GM18519 (cell line): ENCODE measurements around the gene HHEX.
"Not testable (repeated sequence)": the region's sequence is repeated elsewhere in the genome, so short reads cannot be mapped to it uniquely, and the experiment has no call there.

ENCODE experiments used
- ATAC-seq: cut with Tn5 transposase; IDR thresholded peaks from one replicate; pipeline ENCODE4 v1.9.1; 2021; ENCODE audit warnings: mild to moderate bottlenecking, moderate library complexity; ENCODE audit not compliant: unreplicated experiment, low FRiP score

HHEX gene

DNA sequence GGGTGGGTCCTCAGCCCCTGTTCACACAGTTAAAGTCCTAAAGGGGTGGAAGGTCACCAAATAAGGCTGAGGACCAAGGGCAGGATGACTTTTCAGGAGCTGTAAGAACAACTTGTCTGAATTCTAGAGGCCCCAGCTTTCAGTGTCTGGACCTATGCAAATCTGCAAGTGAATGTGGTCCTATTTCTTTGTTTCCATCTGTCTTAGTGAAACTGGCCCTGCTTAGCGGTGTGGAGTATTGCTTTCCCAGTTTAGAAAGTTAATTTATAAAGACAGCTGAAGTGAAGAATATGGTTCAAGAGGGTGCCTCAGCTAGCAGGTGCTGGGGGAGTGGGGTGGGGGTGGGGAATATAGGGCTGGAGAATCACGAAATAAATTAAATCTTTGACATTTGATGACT lies 40.1 kb downstream of the HHEX start:
- ATAC-seq: no peak

DNA sequence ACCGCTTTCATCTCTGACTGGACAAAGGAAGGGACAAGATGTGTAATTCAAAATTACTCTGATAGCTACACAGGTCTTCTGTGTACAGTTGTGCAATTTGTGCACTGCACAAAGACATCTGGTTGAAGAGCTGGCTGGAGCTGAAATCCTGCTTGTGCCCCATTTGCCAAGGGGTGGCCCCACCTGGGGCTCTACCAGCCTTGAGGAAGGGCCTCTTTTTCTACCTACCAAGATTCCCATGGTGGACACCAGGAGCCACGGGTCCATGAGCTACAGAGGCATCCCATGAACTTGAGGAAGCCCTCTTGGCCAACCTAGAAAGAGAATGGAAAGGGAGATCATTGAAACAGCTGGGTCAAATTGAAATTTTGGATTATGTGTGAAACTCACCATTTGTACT lies 43.2 kb downstream of the HHEX start:
- ATAC-seq: no peak

DNA sequence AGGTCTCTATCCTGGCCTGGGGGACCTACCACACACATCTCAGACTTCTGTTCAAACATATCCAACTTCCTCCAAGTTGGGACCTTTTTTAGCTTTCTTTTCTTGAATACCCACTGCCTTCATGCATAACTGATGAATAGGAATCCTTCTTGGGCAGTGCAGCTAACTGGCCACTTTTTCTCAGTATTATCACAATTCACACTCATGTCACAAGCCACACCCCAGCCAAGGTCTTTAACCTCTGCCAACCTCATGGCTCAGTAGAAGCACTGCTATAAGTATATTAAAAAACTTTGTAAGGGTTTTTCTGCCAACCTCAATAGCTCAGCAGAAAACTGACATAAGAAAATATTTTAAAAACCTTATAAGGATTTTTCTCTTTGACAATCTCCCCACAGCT lies 44.5 kb downstream of the HHEX start:
- ATAC-seq: no peak

DNA sequence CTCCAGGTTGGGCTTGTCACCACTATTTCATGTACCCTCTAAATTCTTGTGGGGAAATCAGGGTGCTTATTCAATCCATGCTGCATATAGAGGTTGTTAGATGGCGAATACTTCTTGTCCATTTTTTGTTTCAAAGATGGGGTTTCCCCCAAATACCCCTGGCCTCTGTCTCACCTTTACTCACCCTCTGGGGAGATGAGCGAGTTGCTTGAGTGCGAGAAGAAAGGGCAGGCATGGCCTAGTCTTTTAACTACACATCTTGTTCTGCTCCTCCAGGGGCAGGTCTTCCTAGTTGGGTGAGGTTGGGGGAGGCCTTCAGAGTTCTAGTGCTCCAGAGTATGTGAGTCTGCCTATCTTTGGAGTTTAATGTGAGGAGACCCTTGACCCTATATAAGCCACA lies 46.2 kb downstream of the HHEX start:
- no peak for ATAC-seq

DNA sequence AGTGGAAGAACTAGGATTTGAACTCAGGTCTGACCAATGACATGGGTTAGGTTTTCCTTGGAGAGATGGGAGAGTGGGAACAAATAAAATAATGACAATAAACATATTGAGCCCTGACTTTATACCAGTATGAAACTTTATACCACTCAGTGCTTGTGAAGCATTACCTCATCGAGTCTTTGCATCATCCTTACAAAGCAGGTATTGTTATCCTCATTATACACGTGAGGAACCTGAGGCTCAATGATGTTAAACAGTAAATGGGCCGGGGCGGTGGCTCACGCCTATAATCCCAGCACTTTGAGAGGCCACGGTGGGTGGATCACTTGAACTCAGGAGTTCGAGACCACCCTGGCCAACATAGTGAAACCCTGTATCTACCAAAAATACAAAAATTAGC lies 47.7 kb downstream of the HHEX start:
- no peak for ATAC-seq

DNA sequence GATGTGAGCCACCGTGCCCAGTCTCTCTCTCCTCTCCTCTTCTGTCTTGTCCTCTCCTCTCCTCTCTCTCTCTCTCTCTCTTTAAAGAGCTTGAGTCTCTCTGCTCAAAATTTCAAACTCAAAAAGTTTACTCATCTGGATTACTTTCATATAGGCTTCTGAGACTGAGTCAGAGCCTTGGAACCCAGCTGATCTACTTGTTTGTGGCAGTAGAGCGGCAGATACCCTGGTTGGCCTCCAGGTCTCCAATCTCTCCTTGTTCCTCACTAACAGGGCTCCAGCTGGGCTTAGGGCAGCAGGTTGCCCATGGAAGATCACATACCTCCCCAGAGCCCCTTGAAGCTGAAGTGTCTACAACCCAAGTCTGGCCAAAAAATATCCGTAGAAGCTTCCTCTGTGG lies 51.0 kb downstream of the HHEX start:
- no peak for ATAC-seq

DNA sequence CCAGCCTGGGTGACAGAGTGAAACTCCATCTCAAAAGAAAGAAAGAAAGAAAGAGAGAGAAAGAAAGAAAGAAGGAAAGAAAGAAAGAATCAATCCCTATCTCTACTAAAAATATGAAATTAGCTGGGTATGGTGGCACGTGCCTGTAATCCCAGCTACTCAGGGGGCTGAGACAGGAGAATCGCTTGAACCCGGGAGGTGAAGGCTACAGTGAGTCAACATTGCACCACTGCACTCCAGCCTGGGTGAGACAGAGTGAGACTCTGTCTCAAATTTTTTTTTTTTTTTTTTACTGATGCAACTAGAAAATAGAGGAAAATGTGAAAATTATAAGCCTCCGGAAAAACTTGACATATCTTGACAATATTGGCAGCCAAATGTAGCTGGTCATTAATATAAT lies 52.0 kb downstream of the HHEX start:
- ATAC-seq: not testable (repeated sequence)

DNA sequence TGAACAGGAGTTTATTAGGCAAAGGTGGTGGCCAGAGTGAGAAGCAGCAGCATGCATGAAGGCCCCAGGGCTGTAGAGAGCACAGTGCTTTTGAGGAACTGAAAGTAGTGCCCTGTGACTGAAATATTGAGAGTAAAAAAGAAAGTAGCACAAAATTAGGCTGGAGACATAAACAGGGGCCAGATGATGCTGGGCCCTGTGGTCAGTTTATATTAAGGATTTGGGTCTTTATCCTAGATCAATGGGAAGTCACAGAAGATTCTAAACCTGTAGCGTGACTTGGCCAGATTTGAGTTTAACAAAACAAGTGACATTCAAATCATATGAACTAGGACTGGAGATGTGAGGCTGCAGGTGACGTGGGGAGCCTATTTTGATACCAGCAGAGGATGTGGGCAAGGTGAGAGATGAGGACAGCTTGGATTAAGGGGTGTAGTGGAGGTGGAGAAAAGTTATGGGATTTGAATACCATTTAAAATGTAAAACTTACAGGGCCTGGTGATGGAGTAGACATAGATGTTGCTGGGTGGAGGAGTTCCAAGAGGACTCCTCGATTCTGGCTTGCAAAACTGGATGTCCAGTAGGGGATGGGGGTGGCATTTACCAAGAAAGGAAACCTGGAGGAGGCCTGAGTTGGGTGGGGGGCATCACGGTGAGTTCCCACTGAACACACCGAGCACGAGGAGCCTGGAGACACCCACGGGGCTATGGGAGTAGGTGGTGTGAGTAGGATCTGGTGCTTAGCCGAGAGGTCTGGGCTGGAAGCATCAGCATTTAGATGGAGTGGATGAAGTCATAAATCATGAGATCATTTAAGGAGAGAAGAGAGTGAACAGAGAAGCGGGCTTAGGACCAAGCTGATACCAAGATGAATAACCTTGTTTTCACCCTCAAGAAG lies 52.8 kb downstream of the HHEX start:
- peak; percentile 90 for ATAC-seq
